ENCODE measurements around the gene BCAR3. TPM values are rescaled to one million over a fixed set of nuclear protein-coding genes. Genes with fewer than 3 reads are reported as not detected.
A peak's percentile ranks its signal among the peaks of the same experiment; 100 is the strongest.

Gene BCAR3
- total RNA-seq, 2 donors from 2014 or later: 7.9 to 10.9 TPM

GRCh38 chr1:93673163-93673829 is 8.3 kb downstream of the BCAR3 start:
- TF ChIP-seq POLR2A (IDR thresholded peaks at IDR 0.05) (no peak), CTCF (IDR thresholded peaks at IDR 0.05) (no peak)
- H3K9me3 ChIP-seq: no peaks in the 10 kb centered on the region
- peaks cover 26% of the 10 kb centered on the region for H3K4me1 ChIP-seq
- intact Hi-C loops (cut with DNase I): no loop called here
- no peaks in the 10 kb centered on the region for H3K36me3 ChIP-seq (replicated peaks in 1 of 2; ENCODE audit: insufficient read depth in 1 of 2, low read depth in 2 of 2)
- H3K27ac ChIP-seq: no peak overlapping the region
- DNase-seq (no peak), ATAC-seq (peak; percentile 30)
- no peak overlapping the region for H3K4me3 ChIP-seq
- 89 to 90% methylated on average over 2 of the region's 2 CpGs for WGBS, 2 donors
- H3K27me3 ChIP-seq: no peaks in the 10 kb centered on the region

GRCh38 chr1:93672477-93673162 is 9.0 kb downstream of the BCAR3 start:
- DNase-seq: peak in 3 of 4 donors; percentile 22 to 43 (median 27)
- WGBS, 2 donors: 61 to 69% methylated on average over 5 of the region's 5 CpGs
- H3K27me3 ChIP-seq: no peaks in the 10 kb centered on the region
- H3K4me3 ChIP-seq: no peak overlapping the region
- TF ChIP-seq POLR2A (IDR thresholded peaks at IDR 0.05) (no peak), CTCF (IDR thresholded peaks at IDR 0.05) (no peak)
- intact Hi-C loops (cut with DNase I): no loop called here
- no peaks in the 10 kb centered on the region for H3K9me3 ChIP-seq
- peaks cover 26% of the 10 kb centered on the region for H3K4me1 ChIP-seq
- ATAC-seq: peak; percentile 48
- H3K36me3 ChIP-seq (replicated peaks in 1 of 2; ENCODE audit: insufficient read depth in 1 of 2, low read depth in 2 of 2): no peaks in the 10 kb centered on the region
- peak overlapping the region in 2 of 4 donors; percentile 8 to 19 for H3K27ac ChIP-seq

GRCh38 chr1:93672069-93672468 is 9.6 kb downstream of the BCAR3 start:
- peak; percentile 27 for ATAC-seq
- intact Hi-C loops (cut with DNase I): no loop called here
- Histone ChIP-seq H3K36me3 (replicated peaks in 1 of 2; ENCODE audit: insufficient read depth in 1 of 2, low read depth in 2 of 2) (no peaks in the 10 kb centered on the region), H3K4me3 (no peak overlapping the region), H3K27me3 (no peaks in the 10 kb centered on the region), H3K9me3 (no peaks in the 10 kb centered on the region), H3K27ac (peak overlapping the region in 2 of 4 donors; percentile 8 to 19), H3K4me1 (peaks cover 26% of the 10 kb centered on the region)
- 14 to 26% methylated on average over 1 of the region's 1 CpG for WGBS, 2 donors
- TF ChIP-seq CTCF (IDR thresholded peaks at IDR 0.05): no peak
- peak; percentile 31 to 65 (median 56) for DNase-seq

- TF ChIP-seq POLR2A (IDR thresholded peaks at IDR 0.05) (no peak), CTCF (IDR thresholded peaks at IDR 0.05) (no peak)
- ATAC-seq: no peak
- no peaks in the 10 kb centered on the region for H3K36me3 ChIP-seq (replicated peaks in 1 of 2; ENCODE audit: insufficient read depth in 1 of 2, low read depth in 2 of 2)
- 84 to 90% methylated on average over 11 of the region's 11 CpGs for WGBS, 2 donors
- no peak overlapping the region for H3K4me3 ChIP-seq
- H3K27me3 ChIP-seq: no peaks in the 10 kb centered on the region
- no peak overlapping the region for H3K27ac ChIP-seq
- no peak for DNase-seq
- H3K4me1 ChIP-seq: peaks cover 26% of the 10 kb centered on the region
- intact Hi-C loops (cut with DNase I): no loop called here
- no peaks in the 10 kb centered on the region for H3K9me3 ChIP-seq
Observed at GRCh38 chr1:93671099-93671621, 10.5 kb downstream of the BCAR3 start.
